Naive thymus-derived CD4-positive, alpha-beta T cell (primary cell): ENCODE results near the gene COL17A1. TPM values are rescaled to one million over a fixed set of nuclear protein-coding genes. Genes with fewer than 3 reads are reported as not detected.
A peak's percentile ranks its signal among the peaks of the same experiment; 100 is the strongest.

Experiments used
- ATAC-seq: fragments of 150-1000 bp; cut with Tn5 transposase; 2 replicates; pipeline ENCODE4 v1.10.0; 2021; ENCODE audit warnings: mild to moderate bottlenecking, moderate library complexity
- CTCF ChIA-PET: fragments of 350-600 bp; sonication (Branson Sonifier 250); formaldehyde crosslinking; loops from one replicate; lab custom pipeline; 2021; ENCODE audit warnings: antibody characterized with exemption; lab: Charles Lee
- POLR2A ChIA-PET: fragments of 350-600 bp; sonication (Branson Sonifier 250); formaldehyde crosslinking; loops from one replicate; lab custom pipeline; 2021; ENCODE audit warnings: antibody characterized with exemption, inconsistent platforms; lab: Charles Lee
- DNase-seq, 9 donors: peaks; one replicate each; pipeline versions ENCODE4 v3.0.0 to v3.0.0-alpha.2; 2020 to 2022; ENCODE audit warnings: mixed read lengths in 1 of 9
- H3K27ac ChIP-seq: one replicate; pipeline ENCODE4 v1.7.0; 2013; ENCODE audit warnings: mild to moderate bottlenecking, low read depth, low read length, moderate library complexity
- H3K27me3 ChIP-seq, 2 donors: one replicate each; pipeline ENCODE4 v1.7.0; 2013; ENCODE audit warnings: low read length in 2 of 2, mild to moderate bottlenecking in 2 of 2, moderate library complexity in 2 of 2; ENCODE audit not compliant: control insufficient read depth in 2 of 2, insufficient read depth in 2 of 2
- H3K36me3 ChIP-seq, 3 experiments: 1 replicate in 2 of 3; 2 replicates in 1 of 3; pipeline ENCODE4 v1.7.0; 2013; ENCODE audit warnings: low read length in 3 of 3, mild to moderate bottlenecking in 3 of 3, moderate library complexity in 1 of 3; ENCODE audit not compliant: insufficient read depth in 3 of 3, control insufficient read depth in 2 of 3
- H3K4me1 ChIP-seq, 2 donors: one replicate each; pipeline ENCODE4 v1.7.0; 2013; ENCODE audit warnings: low read length in 2 of 2, mild to moderate bottlenecking in 2 of 2, moderate library complexity in 1 of 2; ENCODE audit not compliant: control insufficient read depth in 2 of 2, insufficient read depth in 2 of 2
- H3K4me3 ChIP-seq: 2 replicates; pipeline ENCODE4 v1.7.0; 2013; ENCODE audit warnings: mild to moderate bottlenecking, low read length
- H3K9me3 ChIP-seq, 3 experiments: 1 replicate in 2 of 3; 2 replicates in 1 of 3; pipeline ENCODE4 v1.7.0; 2013; ENCODE audit warnings: low read length in 3 of 3; ENCODE audit not compliant: control insufficient read depth in 2 of 3
- H3K27ac Mint-ChIP-seq, 9 donors: one replicate each; pipeline ENCODE4 v1.8.0; 2020 to 2022; ENCODE audit warnings: mixed read lengths in 9 of 9, mild to moderate bottlenecking in 8 of 9, moderate library complexity in 5 of 9, inconsistent platforms in 2 of 9
- H3K27me3 Mint-ChIP-seq, 5 donors: one replicate each; pipeline ENCODE4 v1.8.0; 2021 to 2022; ENCODE audit warnings: mixed read lengths in 5 of 5, mild to moderate bottlenecking in 1 of 5
- H3K36me3 Mint-ChIP-seq, 5 donors: one replicate each; pipeline ENCODE4 v1.8.0; 2020 to 2022; ENCODE audit warnings: mixed read lengths in 5 of 5, mild to moderate bottlenecking in 3 of 5, inconsistent platforms in 1 of 5
- H3K4me1 Mint-ChIP-seq, 7 donors: one replicate each; pipeline ENCODE4 v1.8.0; 2020 to 2022; ENCODE audit warnings: mixed read lengths in 7 of 7, mild to moderate bottlenecking in 3 of 7, inconsistent platforms in 1 of 7
- H3K4me3 Mint-ChIP-seq, 10 donors: one replicate each; pipeline ENCODE4 v1.8.0; 2020 to 2022; ENCODE audit warnings: mild to moderate bottlenecking in 10 of 10, mixed read lengths in 10 of 10, moderate library complexity in 6 of 10, inconsistent platforms in 2 of 10
- H3K9me3 Mint-ChIP-seq, 11 donors: one replicate each; pipeline ENCODE4 v1.8.0; 2020 to 2022; ENCODE audit warnings: mixed read lengths in 11 of 11, mild to moderate bottlenecking in 4 of 11, inconsistent platforms in 1 of 11, moderate library complexity in 1 of 11
- intact Hi-C, 2 donors: fragments of 100-400 bp; cut with micrococcal nuclease; formaldehyde crosslinking; loops; one replicate each; pipeline ENCODE4 v1.15.1; 2023
- polyA plus RNA-seq, 2 donors: library from polyadenylated mRNA; unstranded; fragments of 300-500 nt; fragmentation: Illumina TruSeq; gene quantifications; one replicate each; pipeline ENCODE4 v1.2.3, GENCODE V29; 2021
- total RNA-seq, 6 experiments: library from RNA in 5 of 6; stranded (reverse) in 5 of 6; gene quantifications; 1 replicate in 5 of 6; 2 replicates in 1 of 6; pipeline ENCODE4 v1.2.3 and lab custom pipeline; 2021 to 2026

Gene COL17A1
- total RNA-seq (not detected), polyA plus RNA-seq (not detected), total RNA-seq (lab: John Stamatoyannopoulos, UW) (not detected)

GRCh38 chr10:104085801-104086400 is at the start of gene COL17A1:
Gene COL17A1, minus strand, starts transcription at chr10:104085880. Its CDS starts 5,207 bp downstream, at chr10:104080673.
- Mint-ChIP-seq H3K27ac (no peak within 1 kb of the TSS), H3K27me3 (peaks cover 0 to 20% (median 3%) of the 10 kb centered on the region in 5 donors), H3K36me3 (no peaks in the 10 kb centered on the region), H3K4me3 (no peak within 1 kb of the TSS), H3K9me3 (no peaks in the 10 kb centered on the region), H3K4me1 (peaks cover 0 to 3% (median 0%) of the 10 kb centered on the region in 7 donors)
- ChIA-PET POLR2A (no interaction called here), CTCF (no interaction called here)
- ATAC-seq (no peak), DNase-seq (no peak)
- Histone ChIP-seq H3K27me3 (no peaks in the 10 kb centered on the region), H3K4me3 (no peak within 1 kb of the TSS), H3K9me3 (no peaks in the 10 kb centered on the region), H3K4me1 (no peaks in the 10 kb centered on the region), H3K27ac (no peak within 1 kb of the TSS), H3K36me3 (no peaks in the 10 kb centered on the region)
- intact Hi-C loops = no loop called here

- ATAC-seq = no peak
- H3K9me3 Mint-ChIP-seq = no peaks in the 10 kb centered on the region
- H3K36me3 ChIP-seq = no peaks in the 10 kb centered on the region
- peaks cover 0 to 13% (median 4%) of the 10 kb centered on the region in 7 donors for H3K4me1 Mint-ChIP-seq
- no peak for DNase-seq
- H3K4me3 Mint-ChIP-seq = no peak overlapping the region
- no peaks in the 10 kb centered on the region for H3K9me3 ChIP-seq
- H3K36me3 Mint-ChIP-seq = peaks cover 4 to 12% (median 7%) of the 10 kb centered on the region in 5 donors
- H3K27me3 Mint-ChIP-seq = peaks cover 7 to 30% (median 20%) of the 10 kb centered on the region in 5 donors
- no peak overlapping the region for H3K27ac Mint-ChIP-seq
- H3K4me1 ChIP-seq = no peaks in the 10 kb centered on the region
- H3K27ac ChIP-seq = no peak overlapping the region
- intact Hi-C loops = no loop called here
- H3K27me3 ChIP-seq = peaks cover 0 to 6% of the 10 kb centered on the region in 2 donors
- POLR2A ChIA-PET = interaction anchor here (0.6 to 2.6 kb wide), 2 partner anchors 9 to 221 kb away, joined by 5 to 14 read pairs; partner anchors contain the start of gene SFR1
- H3K4me3 ChIP-seq = no peak overlapping the region
- CTCF ChIA-PET = no interaction called here
Measured at GRCh38 chr10:104130041-104130440, 44.4 kb upstream of the COL17A1 start.

GRCh38 chr10:104128214-104128613 is 42.5 kb upstream of the COL17A1 start:
- H3K36me3 ChIP-seq = no peaks in the 10 kb centered on the region
- Mint-ChIP-seq H3K9me3 (no peaks in the 10 kb centered on the region), H3K27me3 (peaks cover 7 to 14% (median 8%) of the 10 kb centered on the region in 5 donors), H3K4me1 (peaks cover 2 to 23% (median 11%) of the 10 kb centered on the region in 7 donors), H3K27ac (no peak overlapping the region), H3K4me3 (no peak overlapping the region), H3K36me3 (peaks cover 4 to 9% (median 7%) of the 10 kb centered on the region in 5 donors)
- no peak for ATAC-seq
- CTCF ChIA-PET = interaction anchor here (1.3 kb wide), 1 partner anchor 12 kb away, joined by 3 read pairs; no protein-coding TSS in a partner anchor
- intact Hi-C loops = loop anchor here in 1 of 2 donors (10.0 kb wide), 1 partner anchor 1733 kb away; the partner anchor contains the start of gene NFKB2
- H3K9me3 ChIP-seq = no peaks in the 10 kb centered on the region
- POLR2A ChIA-PET = no interaction called here
- H3K4me3 ChIP-seq = no peak overlapping the region
- H3K4me1 ChIP-seq = peaks cover under 1 to 2% of the 10 kb centered on the region in 2 donors
- H3K27ac ChIP-seq = no peak overlapping the region
- DNase-seq = no peak
- H3K27me3 ChIP-seq = no peaks in the 10 kb centered on the region

GRCh38 chr10:104127411-104127810 is 41.7 kb upstream of the COL17A1 start:
- ChIA-PET CTCF (interaction anchor here (1.3 kb wide), 1 partner anchor 13 kb away, joined by 3 read pairs; no protein-coding TSS in a partner anchor), POLR2A (no interaction called here)
- Mint-ChIP-seq H3K27ac (peak overlapping the region in 1 of 9 donors; percentile 5), H3K9me3 (no peaks in the 10 kb centered on the region), H3K36me3 (peaks cover 4 to 9% (median 7%) of the 10 kb centered on the region in 5 donors), H3K4me3 (no peak overlapping the region), H3K4me1 (peaks cover 8 to 29% (median 19%) of the 10 kb centered on the region in 7 donors), H3K27me3 (peaks cover 0 to 6% (median under 1%) of the 10 kb centered on the region in 5 donors)
- intact Hi-C loops = loop anchor here in 1 of 2 donors (10.0 kb wide), 1 partner anchor 1733 kb away; the partner anchor contains the start of gene NFKB2
- DNase-seq (no peak), ATAC-seq (peak; percentile 45)
- Histone ChIP-seq H3K27ac (no peak overlapping the region), H3K4me1 (peaks cover 8 to 9% of the 10 kb centered on the region in 2 donors), H3K36me3 (no peaks in the 10 kb centered on the region), H3K9me3 (no peaks in the 10 kb centered on the region), H3K4me3 (no peak overlapping the region), H3K27me3 (no peaks in the 10 kb centered on the region)

GRCh38 chr10:104123397-104123796 is 37.7 kb upstream of the COL17A1 start:
- H3K27ac ChIP-seq = peak overlapping the region; percentile 95
- no peak overlapping the region for H3K4me3 ChIP-seq
- H3K36me3 ChIP-seq = peaks cover 0 to 4% (median 0%) of the 10 kb centered on the region in 3 experiments
- intact Hi-C loops = loop anchor here (1.0 to 10.0 kb wide), 11 partner anchors 41 to 1729 kb away; partner anchors contain the start of genes CFAP58 (in 2 of the 2), ITPRIP (in 1 of the 2), NFKB2 (in 1 of the 2) and TAF5 (in 1 of the 2)
- DNase-seq = peak in 3 of 9 donors; percentile 4 to 10 (median 5)
- peak overlapping the region in 9 of 10 donors; percentile 59 to 97 (median 93) for H3K4me3 Mint-ChIP-seq
- no peak for ATAC-seq
- H3K4me1 Mint-ChIP-seq = peaks cover 9 to 47% (median 32%) of the 10 kb centered on the region in 7 donors
- peaks cover 13 to 18% of the 10 kb centered on the region in 2 donors for H3K4me1 ChIP-seq
- ChIA-PET CTCF (interaction anchor here (0.6 to 1.5 kb wide), 8 partner anchors 14 to 235 kb away, joined by 3 to 5 read pairs (median 4); no protein-coding TSS in a partner anchor), POLR2A (interaction anchor here (0.6 to 0.7 kb wide), 4 partner anchors 47 to 235 kb away, joined by 3 to 4 read pairs (median 3); no protein-coding TSS in a partner anchor)
- no peaks in the 10 kb centered on the region for H3K9me3 ChIP-seq
- H3K36me3 Mint-ChIP-seq = peaks cover 4 to 9% (median 7%) of the 10 kb centered on the region in 5 donors
- peak overlapping the region in 8 of 9 donors; percentile 21 to 99 (median 86) for H3K27ac Mint-ChIP-seq
- H3K27me3 Mint-ChIP-seq = no peaks in the 10 kb centered on the region
- no peaks in the 10 kb centered on the region for H3K27me3 ChIP-seq
- no peaks in the 10 kb centered on the region for H3K9me3 Mint-ChIP-seq
